ENCODE data around the gene TTC13.

The TTC13 gene

GRCh38 chr1:230983811-230984210 lies 5.2 kb upstream of the TTC13 start:
- H3K4me1 Mint-ChIP-seq: peaks cover 24% of the 10 kb centered on the region
- peaks cover 9% of the 10 kb centered on the region for H3K36me3 Mint-ChIP-seq (ENCODE audit: low read depth)
- H3K27me3 Mint-ChIP-seq (ENCODE audit: low read depth, poor library complexity): no peaks in the 10 kb centered on the region
- H3K4me3 Mint-ChIP-seq: peak overlapping the region; percentile 31
- peak overlapping the region; percentile 70 for H3K27ac Mint-ChIP-seq
- no peak for TF ChIP-seq CTCF (IDR thresholded peaks at IDR 0.05)
- no peak for DNase-seq
- H3K9me3 Mint-ChIP-seq: no peaks in the 10 kb centered on the region

GRCh38 chr1:230982696-230983095 lies 4.0 kb upstream of the TTC13 start:
- TF ChIP-seq CTCF (IDR thresholded peaks at IDR 0.05): no peak
- peaks cover 26% of the 10 kb centered on the region for H3K4me1 Mint-ChIP-seq
- H3K36me3 Mint-ChIP-seq (ENCODE audit: low read depth): peaks cover 5% of the 10 kb centered on the region
- no peaks in the 10 kb centered on the region for H3K27me3 Mint-ChIP-seq (ENCODE audit: low read depth, poor library complexity)
- no peak for DNase-seq
- H3K4me3 Mint-ChIP-seq: no peak overlapping the region
- no peak overlapping the region for H3K27ac Mint-ChIP-seq
- H3K9me3 Mint-ChIP-seq: no peaks in the 10 kb centered on the region

GRCh38 chr1:230979952-230980351 lies 1.3 kb upstream of the TTC13 start:
- no peak overlapping the region for H3K27ac Mint-ChIP-seq
- H3K36me3 Mint-ChIP-seq (ENCODE audit: low read depth): no peaks in the 10 kb centered on the region
- no peak for DNase-seq
- H3K4me1 Mint-ChIP-seq: peaks cover 25% of the 10 kb centered on the region
- H3K9me3 Mint-ChIP-seq: no peaks in the 10 kb centered on the region
- no peak for TF ChIP-seq CTCF (IDR thresholded peaks at IDR 0.05)
- H3K27me3 Mint-ChIP-seq (ENCODE audit: low read depth, poor library complexity): peaks cover 4% of the 10 kb centered on the region
- H3K4me3 Mint-ChIP-seq: no peak overlapping the region

- H3K4me1 Mint-ChIP-seq: peaks cover 19% of the 10 kb centered on the region
- peak overlapping the region; percentile 79 for H3K27ac Mint-ChIP-seq
- no peak overlapping the region for H3K4me3 Mint-ChIP-seq
- no peak for TF ChIP-seq CTCF (IDR thresholded peaks at IDR 0.05)
- peaks cover 4% of the 10 kb centered on the region for H3K27me3 Mint-ChIP-seq (ENCODE audit: low read depth, poor library complexity)
- no peak for DNase-seq
- no peaks in the 10 kb centered on the region for H3K36me3 Mint-ChIP-seq (ENCODE audit: low read depth)
- no peaks in the 10 kb centered on the region for H3K9me3 Mint-ChIP-seq
Observed at GRCh38 chr1:230979389-230979716, 692 bp upstream of the TTC13 start.

- peak overlapping the region; percentile 12 for H3K27ac Mint-ChIP-seq
- H3K36me3 Mint-ChIP-seq (ENCODE audit: low read depth): no peaks in the 10 kb centered on the region
- no peak for DNase-seq
- H3K9me3 Mint-ChIP-seq: no peaks in the 10 kb centered on the region
- TF ChIP-seq CTCF (IDR thresholded peaks at IDR 0.05): no peak
- H3K4me1 Mint-ChIP-seq: peaks cover 8% of the 10 kb centered on the region
- H3K27me3 Mint-ChIP-seq (ENCODE audit: low read depth, poor library complexity): peaks cover 7% of the 10 kb centered on the region
- H3K4me3 Mint-ChIP-seq: peak overlapping the region; percentile 89
Observed at GRCh38 chr1:230977761-230978490, 735 bp downstream of the TTC13 start.
